Measurements from ENCODE around the gene ST3GAL4. TPM values are rescaled to one million over a fixed set of nuclear protein-coding genes. Genes with fewer than 3 reads are reported as not detected.

ST3GAL4 gene
- total and polyA plus RNA-seq, 2 of the 8 experiments (the other 6 are each of a cell fraction or from before 2014, with no cell fraction given) = 15.6 to 20.0 TPM

DNA sequence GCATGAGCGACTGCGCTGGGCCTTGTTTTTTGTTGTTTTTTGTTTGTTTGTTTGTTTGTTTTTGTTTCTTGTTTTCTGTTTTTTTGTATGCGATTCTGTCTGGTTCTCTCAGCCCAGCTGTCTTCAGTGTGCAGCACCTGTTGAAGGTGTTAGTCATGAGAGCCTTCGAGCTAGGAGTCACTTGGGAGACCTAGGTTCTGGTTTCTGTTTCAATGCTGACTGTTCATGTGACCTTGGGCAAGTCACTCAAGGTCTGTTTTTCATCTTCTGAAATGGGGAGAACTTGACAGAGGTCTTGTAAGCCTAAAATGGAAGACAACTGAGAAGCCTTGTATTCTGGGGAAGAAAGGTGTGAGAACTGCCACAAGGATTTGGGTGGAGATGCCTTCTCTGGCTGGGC is 49.8 kb upstream of the ST3GAL4 start (continued):
- no peak for TF ChIP-seq RAD21 (IDR thresholded peaks at IDR 0.05 in 1 of 2, conservative IDR thresholded peaks at IDR 0.05 in 1 of 2; ENCODE audit: low read depth in 2 of 2, low read length in 2 of 2)
- no peak for TF ChIP-seq SUZ12 (IDR thresholded peaks at IDR 0.05; ENCODE audit: low read length)
- no peak for TF ChIP-seq TAF7 (optimal IDR thresholded peaks at IDR 0.05; ENCODE audit: borderline replicate concordance, low read depth, low read length)
- no peak for TF ChIP-seq SIN3A (conservative IDR thresholded peaks at IDR 0.05 in 1 of 2, IDR thresholded peaks at IDR 0.05 in 1 of 2; ENCODE audit: low read depth in 1 of 2, low read length in 2 of 2)
- no peak for TF ChIP-seq EZH2 (IDR thresholded peaks at IDR 0.05; ENCODE audit: low read depth, low read length, severe bottlenecking)
- TF ChIP-seq TEAD4 (IDR thresholded peaks at IDR 0.05; ENCODE audit: low read depth, low read length) = no peak
- no peak for TF ChIP-seq CHD1 (IDR thresholded peaks at IDR 0.05; ENCODE audit: low read depth, low read length)
- TF ChIP-seq NANOG (IDR thresholded peaks at IDR 0.05; ENCODE audit: insufficient read depth, low read depth, low read length, poor library complexity, severe bottlenecking) = no peak
- TF ChIP-seq, protein P1, sequence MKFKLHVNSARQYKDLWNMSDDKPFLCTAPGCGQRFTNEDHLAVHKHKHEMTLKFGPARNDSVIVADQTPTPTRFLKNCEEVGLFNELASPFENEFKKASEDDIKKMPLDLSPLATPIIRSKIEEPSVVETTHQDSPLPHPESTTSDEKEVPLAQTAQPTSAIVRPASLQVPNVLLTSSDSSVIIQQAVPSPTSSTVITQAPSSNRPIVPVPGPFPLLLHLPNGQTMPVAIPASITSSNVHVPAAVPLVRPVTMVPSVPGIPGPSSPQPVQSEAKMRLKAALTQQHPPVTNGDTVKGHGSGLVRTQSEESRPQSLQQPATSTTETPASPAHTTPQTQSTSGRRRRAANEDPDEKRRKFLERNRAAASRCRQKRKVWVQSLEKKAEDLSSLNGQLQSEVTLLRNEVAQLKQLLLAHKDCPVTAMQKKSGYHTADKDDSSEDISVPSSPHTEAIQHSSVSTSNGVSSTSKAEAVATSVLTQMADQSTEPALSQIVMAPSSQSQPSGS (IDR thresholded peaks at IDR 0.05; ENCODE audit: low read length) = no peak
